HG03039 (cell line): ENCODE measurements around the gene C4orf54.

Source experiments
- ATAC-seq: cut with Tn5 transposase; IDR thresholded peaks from one replicate; pipeline ENCODE4 v1.9.1; 2021; ENCODE audit warnings: mild to moderate bottlenecking, moderate library complexity; ENCODE audit not compliant: unreplicated experiment

The C4orf54 gene

DNA sequence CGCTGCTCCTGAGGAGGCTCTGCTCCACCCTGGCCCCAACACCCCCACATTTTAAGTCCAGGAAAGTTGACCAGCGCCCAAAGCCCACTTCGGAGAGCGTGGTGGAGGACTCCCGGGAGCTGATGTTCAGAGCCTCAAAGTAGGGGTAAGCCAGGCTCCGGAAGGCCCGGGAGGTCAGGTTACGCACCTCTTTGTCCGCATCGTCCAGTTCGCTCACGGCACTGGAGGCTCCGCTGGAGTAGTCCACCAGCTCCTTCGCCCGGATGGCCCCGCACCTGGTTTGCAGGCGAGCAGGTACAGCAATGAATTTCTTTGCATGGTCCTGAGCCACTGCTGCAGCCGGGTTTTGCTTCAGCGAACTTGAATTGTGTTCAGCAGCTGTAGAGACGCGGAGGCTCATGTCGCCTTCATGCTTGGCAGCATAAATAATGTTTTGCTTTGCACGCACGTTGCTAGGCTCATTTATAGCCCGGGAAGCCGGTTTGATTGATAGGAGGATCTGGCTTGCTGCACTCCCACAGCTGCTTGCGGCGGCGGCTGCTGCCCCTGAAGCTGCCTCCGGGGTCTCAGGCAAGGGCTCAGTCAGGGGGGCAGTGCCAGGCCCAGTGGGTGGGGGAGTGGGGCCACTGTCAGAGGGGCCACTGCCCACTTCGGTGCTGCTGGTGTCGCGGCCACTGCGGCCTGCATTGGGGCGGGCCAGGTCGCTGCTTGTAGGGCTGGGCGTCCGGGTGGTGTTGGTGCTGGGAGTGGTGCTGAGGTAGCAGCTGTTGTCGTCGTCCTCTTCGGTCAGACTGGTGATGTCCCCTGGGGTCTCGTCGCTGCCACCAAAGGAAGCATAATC, 4.8 kb downstream of the C4orf54 start:
- ATAC-seq: no peak

DNA sequence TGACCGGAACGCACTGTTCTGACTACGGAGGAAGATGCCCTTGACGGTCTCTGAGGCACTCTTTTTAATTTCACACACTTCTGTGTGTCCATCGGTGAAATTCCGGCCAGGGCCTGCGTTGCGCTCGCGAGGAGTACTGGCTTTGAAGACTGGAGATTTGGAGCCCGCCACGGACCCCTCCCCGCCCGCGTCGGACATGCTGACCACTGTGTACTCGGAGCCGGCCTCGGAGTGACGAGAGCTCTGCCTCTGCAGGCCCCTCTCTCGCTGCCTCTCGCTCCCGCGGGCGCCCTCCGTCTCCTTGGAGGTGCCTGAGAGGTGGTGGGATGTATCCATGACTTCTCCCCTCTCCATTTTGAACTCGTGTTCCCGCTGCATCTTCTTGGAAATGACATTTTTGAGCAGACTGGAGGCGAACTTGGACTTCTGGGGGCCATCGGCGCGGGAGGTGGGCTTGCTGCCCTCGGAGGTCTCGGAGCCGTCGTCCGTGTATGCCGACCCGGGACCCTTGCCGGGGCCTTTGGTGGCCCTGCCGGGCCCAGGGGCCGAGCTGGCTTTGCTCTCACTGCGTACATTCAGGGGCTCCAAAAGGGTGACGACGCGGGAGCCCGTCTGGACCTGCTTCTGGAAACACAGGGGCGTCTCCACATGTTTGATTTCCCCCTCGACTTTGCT, 5.7 kb downstream of the C4orf54 start:
- no peak for ATAC-seq

DNA sequence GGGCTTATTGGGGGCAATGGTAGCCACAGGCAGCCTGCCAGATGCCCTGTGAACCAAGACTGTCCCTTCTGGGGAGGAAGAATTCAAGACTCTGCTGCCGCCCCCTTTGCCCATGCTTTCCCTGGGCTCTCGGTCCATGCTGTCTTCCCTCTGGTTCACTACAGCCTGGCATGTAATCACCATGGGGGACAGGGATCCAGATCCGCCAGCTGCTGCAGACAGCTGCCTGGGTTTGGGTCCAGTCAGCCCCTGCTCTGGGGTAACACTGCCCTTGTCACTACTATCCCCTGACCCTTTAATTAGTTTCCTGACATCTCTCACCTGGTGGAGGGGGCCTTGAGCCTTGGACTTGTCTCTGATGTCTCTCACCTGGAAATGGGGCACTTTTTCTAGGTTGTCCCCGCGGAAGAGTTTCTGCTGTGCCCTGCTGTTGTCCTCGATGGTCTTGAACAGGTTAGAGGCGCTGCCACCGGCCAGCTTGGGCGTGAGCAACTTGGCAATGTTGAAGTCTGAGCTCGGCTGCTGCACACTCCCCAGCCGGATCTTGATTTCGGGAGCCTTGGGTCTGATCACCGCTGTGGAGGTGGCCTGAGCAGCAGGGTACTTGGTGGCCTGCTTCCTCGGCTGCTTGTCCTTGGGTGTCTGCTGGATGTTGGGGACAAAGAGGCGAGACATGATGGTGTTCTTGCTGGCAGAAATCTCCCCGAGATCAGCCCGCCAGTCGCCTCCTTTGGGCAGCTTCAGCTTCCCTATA, 6.4 kb downstream of the C4orf54 start:
- no peak for ATAC-seq

DNA sequence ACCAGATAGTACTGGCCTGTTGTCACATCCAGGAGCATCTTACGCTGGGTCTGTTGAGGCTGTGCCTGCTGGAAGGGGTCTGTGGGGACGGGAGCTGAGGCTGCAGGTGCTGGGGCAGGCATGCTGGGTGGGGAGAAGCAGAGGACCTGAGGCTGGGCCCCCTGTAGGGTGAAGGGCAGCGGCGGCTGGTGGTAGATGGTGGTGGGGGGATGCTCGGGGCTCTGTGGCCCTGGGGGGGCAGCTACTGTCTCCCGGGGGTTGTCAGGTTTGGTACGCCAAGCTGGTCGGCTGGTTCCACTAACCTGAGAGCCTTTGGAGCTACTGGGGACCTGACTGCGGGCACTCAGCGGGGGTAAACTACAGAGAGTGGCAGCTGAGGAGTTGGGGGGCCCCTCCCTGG, 7.8 kb downstream of the C4orf54 start:
- no peak for ATAC-seq

DNA sequence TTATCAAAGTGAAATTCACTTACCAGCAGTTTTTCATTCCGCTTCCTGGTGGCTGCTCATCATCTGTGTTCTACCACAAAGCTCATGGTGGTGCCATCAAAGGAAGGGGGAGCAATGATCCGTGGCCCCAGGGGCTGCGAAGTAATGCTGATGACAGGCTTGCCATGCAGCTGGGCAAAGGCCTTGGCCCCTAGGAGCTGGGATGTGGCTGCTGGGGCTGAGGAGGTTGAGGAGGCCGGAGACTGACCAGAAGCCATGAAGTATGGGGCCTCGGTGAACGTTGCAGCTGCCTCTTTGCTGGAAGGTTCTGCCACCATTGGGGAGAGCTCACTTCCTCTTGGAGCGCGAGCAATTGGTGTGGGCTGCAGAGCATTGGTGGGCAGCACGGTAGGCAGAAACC, 8.4 kb downstream of the C4orf54 start:
- ATAC-seq: no peak

DNA sequence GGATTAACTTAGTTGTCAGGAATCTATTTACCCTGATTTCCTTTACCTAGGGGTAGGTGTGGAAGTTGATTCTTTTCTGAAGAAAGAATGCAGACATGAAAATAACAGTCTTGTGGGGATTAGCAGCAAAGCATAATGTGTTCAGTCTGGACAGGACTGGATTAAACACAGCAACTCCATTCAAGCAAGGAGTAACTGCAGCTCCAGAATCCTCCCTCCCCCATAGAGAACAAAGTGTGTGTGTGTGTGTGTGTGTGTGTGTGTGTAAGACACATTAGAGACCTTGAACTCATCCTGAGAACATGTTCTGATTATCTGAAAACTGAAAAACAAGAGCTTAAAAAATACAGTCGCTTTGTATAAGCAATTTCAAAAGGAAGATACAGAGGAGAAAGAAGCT, 9.3 kb downstream of the C4orf54 start:
- no peak for ATAC-seq

DNA sequence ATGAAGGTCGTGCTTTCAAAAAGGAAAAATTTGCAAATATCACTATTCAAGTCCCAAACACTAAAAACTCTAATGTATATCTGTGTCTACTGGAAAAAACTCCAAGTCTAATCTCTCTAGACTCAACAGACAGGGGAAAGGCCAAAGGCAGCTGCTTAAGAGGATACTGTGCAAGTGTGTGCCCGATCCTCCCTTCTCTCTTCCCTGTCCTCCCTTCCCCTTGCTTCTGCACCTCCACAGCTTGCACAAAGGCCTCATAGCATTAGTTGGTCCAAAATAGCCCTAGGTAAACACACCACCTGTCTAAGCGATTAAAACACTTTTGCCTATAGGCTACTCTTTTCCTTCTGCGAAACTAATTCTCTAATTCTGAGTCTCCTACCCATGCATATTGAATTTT, 10.6 kb downstream of the C4orf54 start:
- no peak for ATAC-seq

DNA sequence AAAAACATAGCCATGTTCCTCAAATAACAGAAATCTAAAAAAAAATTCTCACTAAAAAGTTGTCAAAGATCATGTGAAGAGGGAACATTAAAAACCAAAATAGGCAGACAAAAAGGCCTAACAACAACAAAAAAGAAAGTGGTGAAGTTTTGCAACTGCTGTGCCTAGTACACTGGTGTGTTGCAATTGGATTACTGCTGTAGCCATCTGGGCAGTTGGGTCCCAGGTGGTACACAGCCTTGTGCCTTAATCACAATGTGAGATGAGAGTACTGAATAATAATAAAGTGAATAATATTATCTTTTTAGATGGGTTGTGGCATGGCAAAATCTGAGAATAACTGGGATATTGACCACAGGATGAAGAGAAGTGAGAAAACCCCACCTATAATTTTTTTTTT, 12.0 kb downstream of the C4orf54 start:
- no peak for ATAC-seq

DNA sequence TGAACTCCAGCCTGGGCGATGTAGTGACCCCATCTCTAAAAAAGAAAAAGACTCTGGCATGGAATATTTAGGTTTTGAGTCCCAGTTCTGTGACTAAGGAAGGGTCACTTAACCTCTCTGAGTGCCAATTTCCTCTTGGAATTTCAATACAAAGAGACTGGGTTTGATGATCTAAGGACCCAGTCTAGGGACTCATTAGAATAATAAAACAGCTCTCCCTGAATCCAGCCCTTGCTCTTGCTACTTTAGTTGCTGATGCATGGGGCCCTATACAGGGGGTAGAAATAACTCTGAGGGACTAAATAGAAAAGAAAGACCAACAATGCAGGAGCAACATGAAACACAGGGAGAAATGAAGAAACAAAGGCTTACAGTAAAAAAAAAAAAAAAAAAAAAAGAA, 12.6 kb downstream of the C4orf54 start:
- no peak for ATAC-seq

DNA sequence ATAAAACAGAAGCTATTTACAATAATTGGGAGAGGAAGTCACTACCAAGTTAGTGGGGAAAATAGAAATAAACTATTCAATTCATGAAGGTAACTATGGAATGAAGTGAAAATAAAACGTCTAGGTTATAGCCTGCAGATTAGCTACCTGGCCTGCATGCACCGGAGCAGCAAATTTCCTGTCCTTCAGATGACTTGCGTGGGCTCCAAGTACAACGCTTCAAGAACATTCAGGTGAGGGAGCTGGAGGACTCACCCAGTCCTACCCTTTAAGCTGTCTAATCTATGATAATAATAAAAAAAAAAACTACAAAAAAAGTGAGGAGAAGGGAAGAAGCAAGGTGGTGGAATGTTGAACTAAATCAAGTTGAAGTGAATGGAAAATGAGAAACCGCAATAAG, 13.2 kb downstream of the C4orf54 start:
- no peak for ATAC-seq

DNA sequence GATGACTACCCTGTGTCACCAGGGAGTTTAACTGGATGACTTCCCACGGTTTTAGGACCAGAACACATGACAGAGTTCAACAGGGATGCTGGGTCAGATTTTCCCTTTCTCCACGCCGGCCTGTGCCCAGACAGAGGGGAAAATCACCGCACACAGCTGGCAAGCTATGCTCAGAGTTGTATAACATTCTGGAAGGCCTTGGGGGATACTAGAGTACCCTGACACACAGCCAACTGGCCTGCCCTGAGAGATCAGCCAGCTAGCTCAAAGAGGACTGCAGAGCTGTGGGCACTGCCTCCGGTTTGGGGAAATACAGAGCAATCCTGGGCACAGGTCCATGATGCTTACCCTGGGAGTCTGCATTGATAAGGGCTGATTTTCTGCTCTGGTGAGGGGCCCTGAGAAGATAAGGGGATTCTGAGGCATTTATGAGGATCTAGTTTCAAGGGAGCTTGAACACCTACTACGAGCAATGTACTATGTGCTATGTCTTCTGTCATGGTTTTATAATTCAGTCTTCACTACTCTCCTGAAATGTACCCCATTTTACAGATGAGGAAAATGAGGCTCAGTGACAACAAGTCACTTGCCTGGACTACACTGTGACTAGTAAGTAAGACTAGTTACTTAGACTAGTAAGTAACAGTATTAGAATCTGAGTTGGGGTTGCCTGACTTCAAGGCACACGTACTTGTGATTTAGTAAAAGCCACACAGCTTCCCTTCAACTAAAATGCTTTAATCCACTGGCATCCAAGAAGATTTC, 14.7 kb downstream of the C4orf54 start:
- ATAC-seq: no peak

DNA sequence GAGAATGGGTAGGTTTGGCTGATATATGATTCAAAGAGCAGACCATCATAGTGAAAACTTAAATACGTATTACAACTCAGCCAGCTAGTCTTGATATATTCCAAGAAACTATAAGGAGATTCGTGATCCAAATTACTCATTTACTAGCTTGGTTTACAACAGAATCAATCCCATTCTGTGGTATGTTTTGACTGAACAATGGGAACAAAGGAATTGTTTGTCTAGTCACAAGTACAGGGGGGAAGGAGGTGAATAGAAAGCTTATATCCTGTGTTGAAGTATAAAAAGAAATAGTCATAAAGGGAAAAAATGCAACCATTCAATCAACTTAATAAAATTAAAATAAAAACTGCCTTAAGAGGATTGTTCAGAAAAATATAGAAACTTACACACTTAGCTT, 17.0 kb downstream of the C4orf54 start:
- no peak for ATAC-seq

DNA sequence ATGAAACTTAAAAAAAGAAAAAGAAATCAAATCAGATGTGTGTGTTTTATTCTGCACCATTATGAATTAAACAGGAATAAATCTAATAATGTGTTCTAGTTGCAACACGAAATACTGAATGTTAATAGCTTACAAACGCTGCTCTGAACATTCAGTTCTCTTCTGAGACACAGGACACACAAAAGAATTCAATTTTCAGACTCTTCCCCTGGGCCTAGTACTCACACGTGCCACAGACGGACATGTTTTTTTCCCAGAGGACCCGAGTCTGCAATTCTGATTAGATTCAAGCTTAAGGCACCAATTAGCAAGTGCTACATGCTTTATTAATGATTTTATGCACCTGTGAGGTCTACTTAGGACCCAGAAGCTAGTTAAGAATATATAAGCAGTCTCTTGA, 20.5 kb downstream of the C4orf54 start:
- no peak for ATAC-seq

DNA sequence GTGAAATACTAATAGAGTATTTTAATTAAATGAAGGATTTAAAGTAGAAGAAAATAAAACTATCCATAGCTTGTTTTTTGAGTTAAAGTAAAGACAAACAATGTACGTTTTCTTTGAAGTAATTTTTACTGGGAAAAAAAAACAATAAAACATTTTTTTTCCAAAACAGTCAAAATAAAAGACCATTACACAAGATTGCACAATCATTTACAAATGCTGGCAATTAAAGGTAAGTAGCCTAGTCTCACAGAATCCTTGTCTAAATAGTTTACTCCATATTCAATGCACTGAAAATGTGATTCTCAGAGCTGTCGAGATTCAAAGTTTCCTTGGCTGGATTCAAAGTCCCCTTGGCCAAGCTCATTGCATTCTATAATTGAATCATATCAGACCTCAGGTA, 21.2 kb downstream of the C4orf54 start:
- ATAC-seq: no peak

DNA sequence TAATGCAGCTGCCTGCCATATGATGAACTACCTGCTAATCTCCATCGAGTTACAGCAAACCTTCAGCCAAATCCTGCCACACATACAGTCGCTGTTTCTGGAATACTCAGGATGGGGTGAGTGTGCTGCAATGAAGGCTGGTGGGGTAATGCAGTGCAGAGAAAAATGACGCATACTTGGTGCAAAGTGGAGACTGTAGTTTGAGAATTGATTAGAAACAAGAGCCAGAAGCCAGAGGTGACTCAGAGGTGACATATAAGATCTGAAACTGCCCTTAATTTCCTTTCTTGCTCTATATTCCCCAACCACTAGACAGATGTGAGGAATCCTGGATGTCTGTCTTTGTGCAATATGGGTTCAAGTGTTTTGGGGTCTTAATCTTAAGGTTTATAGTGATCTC, 22.0 kb downstream of the C4orf54 start:
- ATAC-seq: no peak

DNA sequence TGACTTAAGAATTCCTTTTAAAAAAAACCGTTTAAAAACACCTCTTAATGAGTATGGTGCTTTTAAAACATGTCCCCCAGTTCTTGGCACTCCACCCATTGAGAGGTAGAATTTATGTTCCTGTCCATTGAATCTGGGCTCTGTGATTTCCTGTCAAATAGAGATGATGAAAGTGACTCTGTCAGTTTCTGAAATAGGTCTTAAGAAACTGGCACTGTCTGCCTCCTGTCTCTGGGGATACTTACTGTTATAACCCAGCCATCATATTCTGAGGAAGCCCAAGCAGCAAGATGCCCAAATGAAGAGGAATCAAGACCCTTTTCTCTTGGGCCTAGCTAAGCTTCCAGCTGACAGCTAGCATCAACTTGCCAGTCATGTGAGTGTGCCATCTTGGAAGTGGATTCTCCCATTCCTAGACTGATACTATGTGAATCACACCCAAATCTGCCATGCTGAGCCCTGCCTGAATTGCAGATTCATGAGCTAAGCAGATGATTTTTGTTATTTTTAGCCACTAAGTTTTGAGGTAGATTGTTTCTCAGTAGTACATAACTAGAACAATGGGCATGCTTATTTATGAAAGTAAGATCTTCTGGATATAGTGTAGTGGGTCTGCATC, 22.8 kb downstream of the C4orf54 start:
- ATAC-seq: no peak

DNA sequence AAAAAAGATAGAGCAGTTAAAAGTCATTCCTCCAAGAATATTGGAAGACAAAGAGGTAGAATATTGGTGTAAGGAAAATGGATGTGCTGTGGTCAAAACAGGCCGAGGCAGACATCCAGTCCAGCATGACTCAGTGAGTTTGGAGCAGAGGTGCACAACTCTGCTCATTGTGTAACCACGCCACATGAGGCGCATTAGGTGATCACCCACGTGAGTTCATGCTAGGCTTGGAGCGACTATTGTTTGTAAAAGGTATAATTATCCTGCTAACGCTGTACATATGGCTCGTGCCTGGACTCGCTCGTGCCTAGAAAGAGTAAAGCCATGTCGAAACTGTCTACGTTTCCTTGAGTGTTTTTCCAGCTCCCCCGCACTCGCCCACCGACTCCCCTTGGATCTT, 23.9 kb downstream of the C4orf54 start:
- ATAC-seq: no peak

DNA sequence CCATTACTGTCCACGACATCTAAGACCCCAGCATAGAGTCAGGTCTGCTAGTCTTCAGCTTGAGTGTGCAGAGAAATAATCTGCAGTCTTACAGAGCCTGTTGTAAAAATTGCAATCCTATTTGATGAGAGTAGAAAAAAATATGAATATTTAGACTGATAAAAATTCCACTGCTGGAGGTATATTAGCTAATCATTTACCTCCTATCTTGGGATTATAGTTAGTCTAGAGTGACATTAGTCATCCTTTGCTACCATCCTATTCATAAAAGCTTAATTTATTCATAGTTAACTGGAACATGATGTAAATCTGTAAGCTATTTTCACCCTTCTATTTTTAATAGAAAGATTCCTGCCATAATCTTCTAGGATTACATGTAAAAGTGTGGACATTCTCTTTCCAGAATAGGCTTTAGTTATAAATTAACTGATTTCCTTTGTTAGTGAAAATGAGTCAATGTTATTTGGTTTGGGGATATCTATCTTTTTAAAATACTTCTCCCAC, 26.7 kb downstream of the C4orf54 start:
- ATAC-seq: no peak

DNA sequence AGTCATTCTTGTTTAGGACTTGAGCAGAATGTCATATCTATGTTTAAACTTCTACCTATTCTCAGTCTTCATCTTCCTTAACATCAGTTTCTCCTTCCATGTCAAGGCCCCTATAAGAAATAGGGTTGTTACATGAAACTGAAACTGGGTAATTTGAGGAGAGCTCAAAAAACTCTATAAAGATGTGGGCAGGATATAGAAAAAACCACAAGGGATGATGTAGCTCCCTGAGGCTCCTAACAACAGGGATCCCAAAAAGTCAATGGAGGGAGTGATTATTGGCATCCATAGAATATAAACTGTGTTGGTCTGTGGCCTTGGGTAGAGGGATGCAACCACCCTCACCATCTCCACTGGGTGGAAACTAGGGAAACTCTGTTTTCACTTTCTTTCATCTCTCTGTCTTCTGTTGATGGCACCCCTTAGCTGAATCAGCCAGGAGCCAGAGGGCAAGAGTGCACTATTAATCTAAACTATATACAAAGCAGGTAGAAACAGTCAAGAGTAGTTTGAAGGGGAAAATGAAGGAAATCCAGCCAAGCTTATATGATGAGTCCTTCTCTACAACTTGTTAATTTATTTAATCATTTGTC, 27.6 kb downstream of the C4orf54 start:
- no peak for ATAC-seq

DNA sequence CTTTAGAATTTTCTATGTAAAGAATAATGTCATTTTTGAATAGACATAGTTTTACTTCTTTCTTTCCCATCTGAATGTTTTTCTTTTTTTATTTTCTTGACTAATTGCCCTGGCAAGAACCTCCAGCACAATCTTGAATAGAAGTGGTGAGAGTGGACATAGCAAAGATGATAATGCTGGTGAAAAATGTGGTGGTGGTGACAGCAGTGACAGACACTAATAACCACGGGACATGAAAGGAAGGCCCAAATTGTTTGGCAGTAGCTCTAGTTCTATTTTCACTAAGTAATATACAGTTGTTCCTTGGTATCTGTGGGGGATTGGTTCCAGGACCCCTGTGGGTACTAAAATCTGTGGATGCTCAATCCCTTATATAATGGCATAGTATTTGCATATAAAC, 29.6 kb downstream of the C4orf54 start:
- no peak for ATAC-seq
